Adrenal gland (tissue), 12 donors: ENCODE data around the gene GRIN2D. TPM values are rescaled to one million over a fixed set of nuclear protein-coding genes. Genes with fewer than 3 reads are reported as not detected.

Experiments
- DNase-seq, 7 donors: peaks; one replicate each; pipeline ENCODE4 v3.0.0-alpha.2; 2019 to 2020
- H3K27ac ChIP-seq, 5 donors: fragments of 200-600 bp; sonication (generic) in 4 of 5; 1 replicate in 3 of 5; 2 replicates in 2 of 5; pipeline versions ENCODE4 v1.5.1 to v1.8.0; 2016 to 2020; ENCODE audit warnings: mild to moderate bottlenecking in 1 of 5
- H3K27me3 ChIP-seq: fragments of 200-600 bp; 2 replicates; pipeline ENCODE4 v1.8.0; 2021
- H3K36me3 ChIP-seq, 2 donors: fragments of 200-600 bp; replicated peaks in 1 of 2; 1 replicate in 1 of 2; 2 replicates in 1 of 2; pipeline versions ENCODE4 v1.5.1 to v1.8.0; 2018 to 2022
- H3K4me1 ChIP-seq, 2 donors: fragments of 200-600 bp; replicated peaks in 1 of 2; 1 replicate in 1 of 2; 2 replicates in 1 of 2; pipeline versions ENCODE4 v1.5.1 to v1.8.0; 2018 to 2021
- H3K4me3 ChIP-seq, 4 donors: fragments of 200-600 bp; sonication (generic) in 3 of 4; one replicate each; pipeline ENCODE4 v1.5.1; 2016 to 2018
- H3K9me3 ChIP-seq, 3 donors: fragments of 200-600 bp; sonication (generic) in 1 of 3; replicated peaks in 1 of 3; 1 replicate in 2 of 3; 2 replicates in 1 of 3; pipeline versions ENCODE4 v1.5.1 to v1.8.0; 2016 to 2021
- POLR2A ChIP-seq, 2 donors: fragments of 450-650 bp; IDR thresholded peaks; one replicate each; pipeline ENCODE4 v1.6.1; 2017; ENCODE audit warnings: antibody characterized with exemption in 2 of 2, mild to moderate bottlenecking in 2 of 2, moderate library complexity in 1 of 2
- WGBS, 4 donors: extraction: QIAGEN DNeasy Blood & Tissue Kit in 2 of 4; methylation state at CpG; one replicate each; pipeline versions ENCODE4 v1.1.5 to v1.1.7; 2013 to 2017; 5-methylcytosine and 5-hydroxymethylcytosine counted together
- intact Hi-C, 2 donors: fragments of 100-400 bp; cut with DNase I; formaldehyde crosslinking; loops; one replicate each; pipeline versions ENCODE4 v1.14.1 to v1.15.0; 2022 to 2023
- polyA plus RNA-seq, 3 donors: library from polyadenylated mRNA; stranded (reverse); fragments of 200-250 nt in 2 of 3; fragments of 350-450 nt in 1 of 3; fragmentation: Illumina TruSeq in 1 of 3; extraction: RNeasy Lipid Tissue Mini Kit (QIAGEN cat#74804) in 1 of 3; gene quantifications; one replicate each; pipeline ENCODE4 v1.2.3, GENCODE V29; 2013 to 2014
- total RNA-seq, 9 donors: library from RNA; depleted of rRNA in 4 of 9; stranded (reverse); fragments of >200 nt in 4 of 9; fragments of 120-200 nt in 1 of 9; fragmentation: NEBNext Ultra II Directional in 1 of 9; extraction: Animal tissue kit (Norgen Biotek cat#: 25700) in 1 of 9; gene quantifications; one replicate each; pipeline versions ENCODE4 v1.1.0 to v1.2.4, GENCODE V29; 2013 to 2023
- TF ChIP-seq, protein P1 (sequence below), 6 experiments: fragments of 450-650 bp in 4 of 6; fragments of 200-600 bp in 2 of 6; sonication (generic) in 1 of 6; IDR thresholded peaks; 1 replicate in 5 of 6; 2 replicates in 1 of 6; pipeline versions ENCODE4 v1.5.1 to v1.8.0; 2016 to 2021; ENCODE audit warnings: antibody characterized with exemption in 6 of 6, mild to moderate bottlenecking in 2 of 6, moderate library complexity in 1 of 6
- donor health status: healthy with polysubstance abuse.
- donor health status: Bipolar disorder and iron deficiency.
- donor health status: DM: yes; HTN: yes; CAD: no.
- donor health status: DM: no; HTN: no; CAD: no.
- donor health status: DM: no; HTN: no; CAD: no.
- donor health status: DM: yes; HTN: yes; CAD: no.

GRIN2D gene
- total and polyA plus RNA-seq, 12 donors, result 0.11 to 1.8 (median 0.61) TPM

DNA sequence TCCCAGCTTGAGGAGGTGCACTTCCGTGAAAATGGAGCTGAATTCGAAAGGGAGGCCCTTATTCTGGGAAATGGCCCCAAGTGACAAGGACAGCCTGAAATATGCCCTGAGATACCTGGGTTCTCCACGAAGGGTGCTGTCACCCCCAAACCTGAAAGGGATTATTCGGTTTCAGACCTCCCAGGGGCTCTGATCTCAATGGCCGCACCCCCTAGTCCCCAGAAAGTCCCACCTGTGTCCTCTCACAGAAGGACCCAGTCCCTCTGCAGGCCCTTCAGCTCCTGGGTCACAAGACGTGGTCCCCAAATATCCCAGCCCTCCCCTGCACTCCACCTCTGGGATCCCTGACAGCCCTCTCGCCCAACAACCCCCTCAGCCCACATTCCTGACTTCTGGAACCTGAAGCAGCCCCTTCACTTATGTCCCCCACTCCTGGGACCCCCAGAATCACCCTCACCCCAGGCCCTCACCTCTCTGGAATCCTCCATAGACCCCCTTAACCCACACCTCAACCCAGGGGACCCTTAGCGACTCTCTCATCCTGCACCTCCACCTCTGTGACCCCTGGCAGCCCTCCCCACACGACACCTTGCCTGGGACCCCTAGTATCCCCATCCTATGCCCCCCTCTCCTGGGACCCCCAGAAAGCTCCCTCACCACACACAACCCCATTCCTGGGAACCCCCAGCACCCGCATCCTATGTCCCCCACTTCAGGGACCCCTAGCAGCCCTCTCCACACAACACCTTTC is 28.7 kb upstream of the GRIN2D start:
- no peaks in the 10 kb centered on the region for H3K36me3 ChIP-seq
- peak overlapping the region in 1 of 4 donors; percentile 49 for H3K4me3 ChIP-seq
- peak overlapping the region in 3 of 5 donors; percentile 87 to 95 (median 92) for H3K27ac ChIP-seq
- TF ChIP-seq POLR2A (IDR thresholded peaks at IDR 0.05), result no peak
- TF ChIP-seq, protein P1, sequence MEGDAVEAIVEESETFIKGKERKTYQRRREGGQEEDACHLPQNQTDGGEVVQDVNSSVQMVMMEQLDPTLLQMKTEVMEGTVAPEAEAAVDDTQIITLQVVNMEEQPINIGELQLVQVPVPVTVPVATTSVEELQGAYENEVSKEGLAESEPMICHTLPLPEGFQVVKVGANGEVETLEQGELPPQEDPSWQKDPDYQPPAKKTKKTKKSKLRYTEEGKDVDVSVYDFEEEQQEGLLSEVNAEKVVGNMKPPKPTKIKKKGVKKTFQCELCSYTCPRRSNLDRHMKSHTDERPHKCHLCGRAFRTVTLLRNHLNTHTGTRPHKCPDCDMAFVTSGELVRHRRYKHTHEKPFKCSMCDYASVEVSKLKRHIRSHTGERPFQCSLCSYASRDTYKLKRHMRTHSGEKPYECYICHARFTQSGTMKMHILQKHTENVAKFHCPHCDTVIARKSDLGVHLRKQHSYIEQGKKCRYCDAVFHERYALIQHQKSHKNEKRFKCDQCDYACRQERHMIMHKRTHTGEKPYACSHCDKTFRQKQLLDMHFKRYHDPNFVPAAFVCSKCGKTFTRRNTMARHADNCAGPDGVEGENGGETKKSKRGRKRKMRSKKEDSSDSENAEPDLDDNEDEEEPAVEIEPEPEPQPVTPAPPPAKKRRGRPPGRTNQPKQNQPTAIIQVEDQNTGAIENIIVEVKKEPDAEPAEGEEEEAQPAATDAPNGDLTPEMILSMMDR (IDR thresholded peaks at IDR 0.05), result no peak
- H3K4me1 ChIP-seq, result peaks cover 4 to 8% of the 10 kb centered on the region in 2 donors
- no peaks in the 10 kb centered on the region for H3K27me3 ChIP-seq
- peak in 3 of 7 donors; percentile 36 to 48 (median 47) for DNase-seq
- 62 to 75% (median 65%) methylated on average over 8 to 10 of the region's 10 CpGs for WGBS, 4 donors
- no peaks in the 10 kb centered on the region for H3K9me3 ChIP-seq
- intact Hi-C loops, result no loop called here

DNA sequence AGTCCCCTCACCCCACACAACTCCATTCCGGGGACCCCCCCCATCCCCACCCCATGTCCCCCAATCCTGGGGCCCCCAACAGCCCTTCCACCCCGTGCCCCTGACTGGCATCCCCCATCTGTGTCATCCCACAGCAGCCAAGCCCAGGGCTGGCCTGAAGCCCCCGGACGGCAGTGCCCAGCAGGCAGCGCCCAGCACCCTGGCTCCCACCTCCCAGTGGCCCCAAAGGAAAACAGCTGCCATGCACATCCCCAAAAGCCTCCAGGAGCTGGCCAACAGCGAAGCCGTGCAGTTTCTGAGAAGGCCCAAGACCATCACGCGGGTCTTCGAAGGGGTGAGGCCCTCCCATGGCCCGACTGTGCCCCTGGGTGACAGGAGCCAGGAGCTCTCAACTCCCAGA is 27.9 kb upstream of the GRIN2D start:
- intact Hi-C loops, result no loop called here
- Histone ChIP-seq H3K4me3 (no peak overlapping the region), H3K36me3 (no peaks in the 10 kb centered on the region), H3K27ac (no peak overlapping the region), H3K27me3 (no peaks in the 10 kb centered on the region), H3K4me1 (peaks cover 4 to 8% of the 10 kb centered on the region in 2 donors), H3K9me3 (no peaks in the 10 kb centered on the region)
- DNase-seq, result peak in 1 of 7 donors; percentile 22
- TF ChIP-seq POLR2A (IDR thresholded peaks at IDR 0.05), result no peak
- TF ChIP-seq, protein P1 (IDR thresholded peaks at IDR 0.05), result no peak
- WGBS, 4 donors, result 72 to 96% (median 89%) methylated on average over 2 to 11 of the region's 11 CpGs

DNA sequence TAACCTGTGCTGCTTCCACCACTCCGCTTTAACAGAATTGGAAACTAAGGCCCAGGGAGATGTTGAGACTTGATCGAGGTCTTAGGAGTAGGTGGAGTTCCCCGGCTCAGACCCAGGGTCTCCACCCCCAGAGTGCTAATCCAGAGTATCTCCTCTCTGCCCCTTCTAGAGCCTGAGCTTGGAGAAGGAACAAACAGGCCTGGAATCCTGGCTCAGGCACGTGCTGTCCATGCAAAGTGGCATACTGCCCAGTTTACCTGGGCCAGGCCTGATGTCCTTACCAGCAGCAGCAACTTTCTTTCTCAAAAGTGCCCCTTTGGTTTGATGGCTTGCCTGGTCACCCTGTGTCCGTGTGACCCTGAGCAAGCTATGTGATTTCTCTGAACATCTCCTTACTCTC is 25.6 kb upstream of the GRIN2D start:
- intact Hi-C loops, result no loop called here
- no peak for DNase-seq
- WGBS, 4 donors, result 76 to 94% (median 83%) methylated on average over 4 to 5 of the region's 5 CpGs

DNA sequence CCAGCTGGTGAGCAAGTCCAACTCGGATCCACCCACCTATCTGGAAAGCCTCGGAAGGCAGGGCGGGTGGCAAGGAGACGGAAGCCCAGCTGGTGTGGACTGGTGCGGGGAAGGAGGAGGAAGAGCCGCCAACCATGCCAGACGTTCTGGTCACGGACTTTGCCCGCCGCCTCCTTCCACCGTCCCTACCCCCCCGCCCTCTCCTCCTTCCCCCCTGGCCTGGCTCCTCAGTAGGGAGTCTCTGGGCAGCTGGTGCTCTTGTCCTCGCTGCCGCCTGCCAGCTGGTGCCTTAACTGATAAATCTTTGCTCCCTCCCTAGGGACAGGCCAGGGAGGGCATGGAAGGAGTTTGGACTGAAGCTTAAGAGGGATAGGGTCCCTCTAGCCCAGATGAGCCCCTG is 24.5 kb upstream of the GRIN2D start:
- intact Hi-C loops, result no loop called here
- DNase-seq, result no peak
- peaks cover 3 to 4% of the 10 kb centered on the region in 2 donors for H3K4me1 ChIP-seq
- no peaks in the 10 kb centered on the region for H3K27me3 ChIP-seq
- H3K9me3 ChIP-seq, result no peaks in the 10 kb centered on the region
- TF ChIP-seq, protein P1 (IDR thresholded peaks at IDR 0.05), result no peak
- no peak for TF ChIP-seq POLR2A (IDR thresholded peaks at IDR 0.05)
- no peak overlapping the region for H3K27ac ChIP-seq
- WGBS, 4 donors, result 79 to 88% (median 84%) methylated on average over 14 of the region's 14 CpGs
- no peaks in the 10 kb centered on the region for H3K36me3 ChIP-seq
- H3K4me3 ChIP-seq, result no peak overlapping the region

More for the DNA sequence above, 25.6 kb upstream of the GRIN2D start:
- no peaks in the 10 kb centered on the region for H3K9me3 ChIP-seq
- H3K36me3 ChIP-seq, result no peaks in the 10 kb centered on the region
- H3K27ac ChIP-seq, result no peak overlapping the region
- H3K4me3 ChIP-seq, result no peak overlapping the region
- peaks cover 4 to 8% of the 10 kb centered on the region in 2 donors for H3K4me1 ChIP-seq
- no peak for TF ChIP-seq POLR2A (IDR thresholded peaks at IDR 0.05)
- TF ChIP-seq, protein P1 (IDR thresholded peaks at IDR 0.05), result no peak
- H3K27me3 ChIP-seq, result no peaks in the 10 kb centered on the region
